GM19463 (cell line): ENCODE data around the gene MEX3B.
"Not testable (repeated sequence)": the region's sequence is repeated elsewhere in the genome, so short reads cannot be mapped to it uniquely, and the experiment has no call there.

Source experiments
- ATAC-seq: cut with Tn5 transposase; IDR thresholded peaks from one replicate; pipeline ENCODE4 v1.9.1; 2021; ENCODE audit warnings: mild to moderate bottlenecking, moderate library complexity; ENCODE audit not compliant: unreplicated experiment

MEX3B gene

DNA sequence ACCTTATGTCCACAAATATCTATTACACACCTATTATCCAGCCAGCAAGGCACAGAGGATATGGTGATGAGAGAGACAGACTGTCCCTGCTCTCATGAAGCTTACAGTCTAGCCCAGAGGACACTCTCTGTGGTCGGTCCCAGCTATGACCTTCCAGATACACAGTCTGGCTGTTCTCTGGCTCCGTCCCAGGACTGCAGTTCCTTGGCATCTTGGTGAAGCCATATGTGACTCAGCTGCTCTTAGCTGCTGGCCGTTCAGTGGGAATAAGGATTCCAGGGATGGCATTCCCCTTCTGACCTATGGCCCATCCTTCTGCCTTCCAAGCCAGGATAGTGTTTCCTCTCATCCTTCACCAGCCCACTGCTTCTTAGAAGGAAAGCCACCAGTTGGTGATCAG, 30.8 kb downstream of the MEX3B start:
- ATAC-seq: no peak

DNA sequence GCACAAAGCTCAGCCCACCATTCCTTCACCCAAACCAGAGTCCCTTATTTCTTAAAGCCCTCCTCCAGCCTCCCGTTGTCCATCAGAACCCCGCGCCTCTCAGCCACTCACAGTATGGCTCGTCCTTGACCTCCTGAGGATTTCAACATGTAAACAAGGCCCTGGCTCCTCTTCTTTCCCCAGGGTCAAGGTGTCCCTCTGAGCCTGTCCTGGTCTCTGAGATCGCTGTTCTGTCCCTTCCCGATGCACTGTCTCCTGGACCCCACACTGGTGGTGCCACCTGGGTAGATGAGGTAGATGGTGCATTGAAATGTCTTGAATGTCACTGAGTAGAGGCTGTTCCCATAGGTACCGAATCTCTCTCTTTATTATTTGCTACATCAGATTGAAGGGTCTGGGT, 32.9 kb downstream of the MEX3B start:
- ATAC-seq: no peak

DNA sequence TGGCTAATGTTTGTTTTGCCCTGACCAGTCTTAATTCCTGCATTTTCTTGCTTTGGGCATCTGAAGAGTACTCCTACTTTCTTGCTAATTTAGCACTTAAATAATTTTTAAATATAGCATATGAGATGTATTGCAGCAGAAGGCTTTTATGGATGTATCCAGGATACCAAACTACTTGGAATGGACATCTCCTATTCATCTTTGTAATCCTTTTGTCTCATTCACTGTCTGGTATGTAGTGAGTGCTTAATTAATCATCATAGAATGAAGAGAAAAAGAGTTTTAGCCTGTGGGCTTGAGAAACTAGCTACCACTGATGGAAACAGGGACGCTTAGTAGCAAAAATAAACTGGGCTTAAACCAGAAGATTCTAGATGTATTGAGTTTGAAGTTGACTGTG, 40.6 kb downstream of the MEX3B start:
- no peak for ATAC-seq

DNA sequence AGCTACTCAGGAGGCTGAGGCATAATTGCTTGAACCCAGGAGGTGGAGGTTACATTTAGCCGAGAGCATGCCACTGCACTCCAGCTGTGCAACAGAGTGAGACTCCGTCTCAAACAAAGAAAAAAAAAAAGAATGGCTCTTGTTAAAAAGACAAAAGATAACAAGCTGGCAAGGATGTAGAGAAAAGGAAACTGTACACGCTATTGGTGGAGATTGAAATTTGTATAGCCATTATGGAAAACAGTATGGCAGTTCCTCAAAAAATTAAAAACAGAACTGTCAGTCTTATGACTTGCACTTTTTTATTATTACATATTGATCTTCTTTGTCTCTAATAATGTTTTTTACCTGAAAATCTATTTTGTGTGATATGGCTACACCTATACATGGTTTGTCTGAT, 41.9 kb downstream of the MEX3B start:
- no peak for ATAC-seq

DNA sequence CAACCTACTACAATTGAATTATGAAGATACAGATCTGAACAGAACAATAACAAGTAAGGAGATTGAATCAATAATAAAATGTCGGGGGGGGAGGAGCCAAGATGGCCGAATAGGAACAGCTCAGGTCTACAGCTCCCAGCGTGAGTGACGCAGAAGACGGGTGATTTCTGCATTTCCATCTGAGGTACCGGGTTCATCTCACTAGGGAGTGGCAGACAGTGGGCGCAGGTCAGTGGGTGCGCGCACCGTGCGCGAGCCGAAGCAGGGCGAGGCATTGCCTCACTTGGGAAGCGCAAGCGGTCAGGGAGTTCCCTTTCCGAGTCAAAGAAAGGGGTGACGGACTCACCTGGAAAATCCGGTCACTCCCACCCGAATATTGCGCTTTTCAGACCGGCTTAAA, 50.7 kb downstream of the MEX3B start:
- ATAC-seq: not testable (repeated sequence)

DNA sequence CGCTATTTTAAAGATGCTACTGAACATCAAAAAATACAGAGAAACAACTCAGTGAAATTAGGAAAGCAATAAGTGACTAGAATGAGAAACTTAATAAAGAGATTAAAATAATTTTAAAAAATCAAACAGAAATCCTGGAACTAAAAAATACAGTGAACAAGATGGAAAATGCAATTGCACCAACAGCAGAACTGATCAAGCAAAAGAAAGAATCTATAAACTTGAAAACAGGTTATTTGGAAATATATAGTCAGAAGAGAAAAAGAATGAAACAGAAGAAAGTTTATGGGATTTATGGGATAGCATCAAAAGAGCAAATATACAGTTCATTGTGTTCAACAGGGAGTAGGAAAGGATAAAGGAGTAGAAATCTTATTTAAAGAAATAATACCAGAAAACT, 53.3 kb downstream of the MEX3B start:
- no peak for ATAC-seq
